Neuron (in vitro differentiated cells): ENCODE measurements around the gene GOLGA8F.
"Not testable (repeated sequence)": the region's sequence is repeated elsewhere in the genome, so short reads cannot be mapped to it uniquely, and the experiment has no call there.

Experiments used
- H2AFZ ChIP-seq: one replicate; pipeline ENCODE4 v1.6.1; 2013; ENCODE audit warnings: low read depth, mild to moderate bottlenecking, inconsistent platforms, low read length, moderate library complexity
- H3K27me3 ChIP-seq: one replicate; pipeline ENCODE4 v1.6.1; 2013; ENCODE audit warnings: low read length; ENCODE audit not compliant: insufficient read depth
- H3K36me3 ChIP-seq: one replicate; pipeline ENCODE4 v1.6.1; 2013; ENCODE audit warnings: low read length; ENCODE audit not compliant: insufficient read depth
- H3K4me1 ChIP-seq: one replicate; pipeline ENCODE4 v1.6.1; 2013; ENCODE audit warnings: low read length; ENCODE audit not compliant: insufficient read depth
- H3K4me3 ChIP-seq: 2 replicates; pipeline ENCODE4 v1.5.1; 2013; ENCODE audit warnings: mild to moderate bottlenecking, low read length, moderate library complexity
- H3K9me3 ChIP-seq: one replicate; pipeline ENCODE4 v1.6.1; 2013; ENCODE audit warnings: low read length

The GOLGA8F gene, protein sequence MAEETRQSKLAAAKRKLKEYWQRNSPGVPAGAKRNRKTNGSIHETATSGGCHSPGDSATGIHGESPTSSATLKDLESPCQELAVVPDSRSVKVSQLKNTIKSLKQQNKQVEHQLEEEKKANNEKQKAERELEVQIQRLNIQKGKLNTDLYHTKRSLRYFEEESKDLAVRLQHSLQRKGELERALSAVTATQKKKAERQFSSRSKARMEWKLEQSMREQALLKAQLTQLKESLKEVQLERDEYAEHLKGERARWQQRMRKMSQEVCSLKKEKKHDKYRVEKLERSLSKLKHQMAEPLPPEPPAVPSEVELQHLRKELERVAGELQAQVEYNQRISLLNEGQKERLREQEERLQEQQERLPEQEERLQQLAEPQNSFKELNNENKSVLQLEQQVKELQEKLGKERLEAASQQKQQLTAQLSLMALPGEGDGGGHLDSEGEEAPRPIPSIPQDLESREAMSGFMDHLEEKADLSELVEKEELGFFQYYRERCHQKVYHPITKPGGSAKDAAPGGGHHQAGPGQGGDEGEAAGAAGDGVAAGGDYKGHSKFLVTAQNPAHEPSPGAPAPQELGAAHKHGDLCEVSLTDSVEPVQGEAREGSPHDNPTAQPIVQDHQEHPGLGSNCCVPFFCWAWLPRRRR

DNA sequence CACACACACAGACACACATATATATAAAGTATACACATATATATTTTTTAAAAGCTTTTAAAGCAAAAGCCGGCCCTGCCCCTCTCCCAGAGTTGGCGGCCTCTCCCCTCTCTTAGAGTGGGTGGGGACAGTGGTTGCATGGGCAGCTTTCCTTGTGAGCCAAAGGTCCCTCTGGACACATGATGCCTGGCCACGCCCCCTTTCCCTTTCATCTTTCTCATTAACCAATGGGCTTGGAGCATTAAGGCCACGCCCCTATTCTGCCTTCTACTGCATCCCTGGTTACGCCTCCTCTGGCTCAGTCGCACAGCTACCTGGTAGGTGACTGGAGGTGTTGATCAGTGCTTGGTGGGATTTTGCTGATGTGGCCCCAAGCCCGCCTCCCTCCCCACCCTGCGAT lies at the start of gene GOLGA8F:
TSS of gene GOLGA8F (plus strand) at position 301 of the 400 bp plus-strand sequence. CDS start at position 399, 98 bp downstream.
- H3K9me3 ChIP-seq, H3K27me3 ChIP-seq, H3K36me3 ChIP-seq, H3K4me3 ChIP-seq, H3K4me1 ChIP-seq, H2AFZ ChIP-seq: not testable (repeated sequence)

DNA sequence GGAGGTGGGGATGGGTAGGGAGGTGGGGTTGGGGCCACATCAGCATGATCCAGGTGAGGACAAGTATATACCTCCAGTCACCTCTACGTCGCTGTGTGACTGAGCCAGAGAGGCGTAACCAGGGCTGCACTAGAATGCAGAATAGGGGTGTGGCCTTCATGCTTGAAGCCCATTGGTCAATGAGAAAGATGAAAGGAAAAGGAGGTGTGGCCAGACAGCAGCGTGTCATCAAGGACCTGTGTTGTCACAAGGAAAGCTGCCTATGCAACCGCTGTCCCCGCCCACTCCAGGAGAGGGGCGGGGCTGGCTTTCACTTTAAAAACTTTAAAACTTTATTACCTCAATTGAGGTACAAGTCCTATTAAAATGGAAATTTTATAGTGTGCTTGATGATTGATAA lies 20.5 kb upstream of the GOLGA8F start, which contains the start of gene GOLGA6L24:
TSS of gene GOLGA6L24 (minus strand) at position 101 of the 400 bp plus-strand sequence. CDS start at position 40, 61 bp downstream.
- not testable (repeated sequence) for H3K4me3 ChIP-seq, H3K4me1 ChIP-seq, H3K27me3 ChIP-seq, H3K36me3 ChIP-seq, H2AFZ ChIP-seq, H3K9me3 ChIP-seq

DNA sequence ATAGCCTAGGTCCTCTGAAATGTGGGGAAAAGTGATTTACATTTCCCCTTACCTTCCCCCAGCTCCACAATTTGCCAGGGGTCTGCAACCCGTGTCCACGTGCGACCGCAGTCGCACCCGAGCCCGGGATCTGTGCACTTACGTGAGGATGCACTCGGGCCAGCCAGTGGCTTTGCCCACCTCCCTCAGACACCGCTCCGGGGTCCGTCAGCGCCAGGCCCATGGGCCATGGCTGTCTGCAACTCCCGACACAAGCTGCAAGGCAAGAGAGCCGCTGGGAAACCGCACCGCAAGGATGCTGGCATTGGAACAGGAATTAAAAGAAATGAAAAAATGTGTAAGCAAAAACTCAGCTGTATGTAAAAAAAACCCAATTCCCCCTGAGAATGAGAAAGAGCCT lies 13.0 kb upstream of the GOLGA8F start:
- H3K4me3 ChIP-seq, H3K36me3 ChIP-seq, H3K9me3 ChIP-seq, H3K4me1 ChIP-seq, H3K27me3 ChIP-seq, H2AFZ ChIP-seq: not testable (repeated sequence)

DNA sequence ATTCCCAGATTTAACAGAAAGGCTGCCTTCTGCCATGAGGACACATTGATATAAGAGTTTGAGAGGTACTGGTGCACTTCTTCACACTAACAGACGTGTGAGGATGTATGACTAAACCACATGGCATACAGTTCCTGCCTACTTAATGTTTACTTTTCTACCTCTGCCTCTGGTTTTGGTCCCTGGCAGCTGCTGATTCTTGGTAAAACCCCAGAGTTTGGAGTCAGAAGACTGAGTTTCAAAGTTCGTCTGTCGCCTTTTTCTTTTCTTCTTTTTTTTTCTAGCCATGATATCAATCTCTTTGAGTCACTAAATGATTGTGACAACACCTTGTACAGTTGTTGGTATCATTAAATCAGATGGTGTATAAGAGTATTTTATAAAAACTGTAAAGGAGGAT lies 1.6 kb downstream of the GOLGA8F start:
- not testable (repeated sequence) for H3K27me3 ChIP-seq, H3K4me1 ChIP-seq, H3K4me3 ChIP-seq, H3K36me3 ChIP-seq, H2AFZ ChIP-seq, H3K9me3 ChIP-seq

DNA sequence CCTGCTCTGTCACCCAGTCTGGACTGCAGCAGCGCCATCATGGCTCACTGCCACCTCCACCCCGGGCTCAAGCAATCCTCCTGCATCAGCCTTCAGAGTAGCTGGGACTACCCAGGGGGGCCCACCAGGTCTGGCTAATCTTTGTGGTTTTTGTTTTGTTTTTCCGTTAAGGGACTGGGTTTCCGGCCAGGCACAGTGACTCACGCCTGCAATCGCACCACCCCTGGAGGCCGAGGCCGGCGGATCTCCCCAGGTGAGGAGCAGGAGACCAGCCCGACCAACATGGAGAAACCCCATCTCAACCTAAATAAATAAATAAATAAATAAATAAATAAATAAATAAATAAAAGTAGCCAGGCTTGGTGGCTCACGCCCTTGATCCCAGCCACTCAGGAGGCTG lies 17.6 kb downstream of the GOLGA8F start:
- H3K9me3 ChIP-seq, H3K36me3 ChIP-seq, H2AFZ ChIP-seq: not testable (repeated sequence)

DNA sequence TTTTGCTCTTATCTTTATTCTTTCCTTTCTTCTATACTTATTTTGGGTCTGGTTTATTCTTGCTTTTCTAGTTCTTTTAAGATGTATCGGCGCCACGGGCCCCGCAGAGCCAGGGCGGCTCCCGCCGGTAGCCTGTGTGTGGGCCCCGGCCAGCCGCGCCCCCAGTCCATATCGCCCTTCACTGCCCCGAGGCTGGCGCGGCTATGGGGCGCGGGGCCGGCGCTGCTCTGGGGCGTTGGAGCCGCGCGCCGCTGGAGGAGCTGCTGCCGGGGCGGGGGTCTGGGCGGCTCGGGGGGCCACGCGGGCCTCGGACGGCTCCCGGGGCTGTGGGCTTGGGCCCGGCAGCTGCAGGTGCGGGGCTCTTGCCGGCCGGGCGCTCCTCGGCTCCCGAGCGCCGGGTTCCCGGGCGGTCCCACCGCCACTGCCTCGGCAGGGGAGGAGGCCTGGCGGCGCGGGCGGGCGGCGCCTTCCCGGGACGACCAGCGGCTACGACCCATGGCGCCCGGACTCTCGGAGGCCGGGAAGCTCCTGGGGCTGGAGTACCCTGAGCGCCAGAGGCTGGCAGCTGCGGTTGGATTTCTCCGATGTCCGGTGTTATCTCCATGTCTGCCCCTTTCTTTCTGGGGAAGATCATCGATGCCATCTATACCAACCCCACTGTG lies 24.4 kb downstream of the GOLGA8F start:
- H3K4me3 ChIP-seq, H3K4me1 ChIP-seq, H3K27me3 ChIP-seq, H3K9me3 ChIP-seq, H3K36me3 ChIP-seq, H2AFZ ChIP-seq: not testable (repeated sequence)

More for the DNA sequence above, 17.6 kb downstream of the GOLGA8F start:
- H3K27me3 ChIP-seq, H3K4me1 ChIP-seq, H3K4me3 ChIP-seq: not testable (repeated sequence)

DNA sequence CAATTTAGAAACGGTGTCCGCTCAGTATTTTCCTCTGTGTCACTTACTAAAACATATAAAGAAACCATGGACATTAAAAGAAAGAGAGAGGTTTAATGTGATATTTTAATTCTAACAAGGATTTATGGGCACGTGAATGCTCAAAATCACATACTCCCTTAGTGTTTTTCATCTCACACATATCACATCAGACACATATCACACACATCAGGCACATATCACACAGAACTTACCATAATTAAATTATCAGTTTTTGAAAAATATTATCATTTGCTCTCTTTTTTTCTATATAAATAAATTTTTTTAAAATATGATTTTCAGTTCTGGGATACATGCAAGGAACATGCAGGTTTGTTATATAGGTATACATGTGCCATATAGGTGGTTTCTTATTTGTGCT lies 42.0 kb downstream of the GOLGA8F start:
- not testable (repeated sequence) for H3K27me3 ChIP-seq, H3K9me3 ChIP-seq, H3K36me3 ChIP-seq, H3K4me3 ChIP-seq, H2AFZ ChIP-seq, H3K4me1 ChIP-seq

DNA sequence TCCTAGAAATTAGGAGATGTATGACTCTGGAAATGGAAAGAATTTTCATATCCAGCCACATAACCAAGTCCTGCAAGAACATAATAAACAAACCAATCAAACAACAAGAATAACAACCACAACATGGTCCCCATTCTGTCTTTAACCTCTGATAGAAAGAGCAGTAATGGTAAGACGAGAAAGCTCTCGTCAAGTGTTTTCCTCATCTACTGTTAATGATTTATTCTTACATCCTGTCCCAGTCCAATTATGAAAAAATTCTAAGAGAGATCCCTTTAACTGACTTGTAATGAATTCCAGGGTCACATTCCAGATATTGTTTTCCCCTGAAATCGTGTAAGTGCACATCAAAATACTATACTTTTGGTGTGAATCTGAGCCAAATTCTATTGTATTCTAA lies 57.1 kb downstream of the GOLGA8F start:
- not testable (repeated sequence) for H3K36me3 ChIP-seq, H3K4me3 ChIP-seq, H3K27me3 ChIP-seq, H3K4me1 ChIP-seq, H2AFZ ChIP-seq, H3K9me3 ChIP-seq
